Spleen (tissue), 11 donors: ENCODE results near the gene WDR83. TPM values are rescaled to one million over a fixed set of nuclear protein-coding genes. Genes with fewer than 3 reads are reported as not detected.
A peak's percentile ranks its signal among the peaks of the same experiment; 100 is the strongest.
"Not testable (repeated sequence)": the region's sequence is repeated elsewhere in the genome, so short reads cannot be mapped to it uniquely, and the experiment has no call there.

Experiments
- DNase-seq: peaks from one replicate; pipeline ENCODE4 v3.0.0-alpha.2; 2020
- H3K27ac ChIP-seq, 8 donors: fragments of 200-600 bp; sonication (generic) in 7 of 8; 1 replicate in 4 of 8; 2 replicates in 4 of 8; pipeline versions ENCODE4 v1.5.0 to v1.8.0; 2016 to 2021; ENCODE audit warnings: inconsistent platforms in 4 of 8, mild to moderate bottlenecking in 4 of 8, moderate library complexity in 1 of 8
- H3K27me3 ChIP-seq, 7 donors: fragments of 200-600 bp; sonication (generic) in 6 of 7; replicated peaks in 1 of 7; 1 replicate in 4 of 7; 2 replicates in 3 of 7; pipeline versions ENCODE4 v1.5.0 to v1.8.0; 2016 to 2021; ENCODE audit warnings: inconsistent platforms in 3 of 7, mild to moderate bottlenecking in 1 of 7
- H3K36me3 ChIP-seq, 6 donors: fragments of 200-600 bp; sonication (generic) in 5 of 6; 1 replicate in 4 of 6; 2 replicates in 2 of 6; pipeline versions ENCODE4 v1.5.0 to v1.8.0; 2016 to 2021; ENCODE audit warnings: inconsistent platforms in 2 of 6
- H3K4me1 ChIP-seq, 6 donors: fragments of 200-600 bp; sonication (generic) in 5 of 6; 1 replicate in 3 of 6; 2 replicates in 3 of 6; pipeline versions ENCODE4 v1.5.0 to v1.8.0; 2016 to 2021; ENCODE audit warnings: inconsistent platforms in 3 of 6
- H3K4me3 ChIP-seq, 8 donors: fragments of 200-600 bp; sonication (generic) in 7 of 8; 1 replicate in 4 of 8; 2 replicates in 4 of 8; pipeline versions ENCODE4 v1.5.0 to v1.8.0; 2016 to 2021; ENCODE audit warnings: inconsistent platforms in 4 of 8, mild to moderate bottlenecking in 4 of 8, moderate library complexity in 2 of 8
- H3K9me3 ChIP-seq, 8 donors: fragments of 200-600 bp; sonication (generic) in 7 of 8; 1 replicate in 4 of 8; 2 replicates in 4 of 8; pipeline versions ENCODE4 v1.5.0 to v1.8.0; 2016 to 2021; ENCODE audit warnings: inconsistent platforms in 4 of 8
- POLR2A ChIP-seq, 3 donors: fragments of 450-650 bp; IDR thresholded peaks; one replicate each; pipeline ENCODE4 v1.5.1; 2017; ENCODE audit warnings: antibody characterized with exemption in 3 of 3, mild to moderate bottlenecking in 1 of 3
- POLR2AphosphoS5 ChIP-seq, 3 donors: sonication (generic); formaldehyde crosslinking; IDR thresholded peaks; one replicate each; pipeline ENCODE4 v1.5.1; 2017; ENCODE audit warnings: antibody characterized with exemption in 3 of 3
- WGBS, 5 donors: extraction: QIAGEN DNeasy Blood & Tissue Kit in 3 of 5; methylation state at CpG; one replicate each; pipeline versions ENCODE4 v1.1.5 to v1.1.7; 2013 to 2018; 5-methylcytosine and 5-hydroxymethylcytosine counted together
- intact Hi-C: fragments of 100-400 bp; cut with DNase I; formaldehyde crosslinking; loops from one replicate; pipeline ENCODE4 v1.15.0; 2023; ENCODE audit warnings: low total_unique reads
- polyA plus RNA-seq, 3 donors: library from polyadenylated mRNA; stranded (reverse); fragments of 200-250 nt; gene quantifications; one replicate each; pipeline ENCODE4 v1.2.1, GENCODE V29; 2013
- total RNA-seq, 7 donors: library from RNA; depleted of rRNA in 3 of 7; stranded (reverse); fragments of >200 nt in 3 of 7; fragmentation: NEBNext Ultra II Directional in 4 of 7; extraction: Animal tissue kit (Norgen Biotek cat#: 25700) in 4 of 7; gene quantifications; one replicate each; pipeline versions ENCODE4 v1.1.0 to v1.2.1, GENCODE V29; 2016 to 2021
- TF ChIP-seq, protein P1 (sequence below), 11 experiments: fragments of 200-600 bp in 7 of 11; fragments of 450-650 bp in 4 of 11; sonication (generic) in 4 of 11; IDR thresholded peaks in 8 of 11; conservative IDR thresholded peaks in 3 of 11; 1 replicate in 7 of 11; 2 replicates in 4 of 11; pipeline versions ENCODE4 v1.4.0 to v1.8.0; 2016 to 2021; ENCODE audit warnings: antibody characterized with exemption in 11 of 11, inconsistent platforms in 4 of 11, mild to moderate bottlenecking in 1 of 11
- donor health status: healthy with polysubstance abuse.
- donor health status: DM: no; HTN: no; CAD: no; lungs with moderate emphysema.
- donor health status: DM: no; HTN: no; CAD: no.
- donor health status: Bipolar disorder and iron deficiency.
- donor health status: healthy.
- donor health status: DM: no; HTN: no; CAD: no.
- donor health status: DM: yes; HTN: yes; CAD: no.

WDR83 gene
- total and polyA plus RNA-seq, 10 donors, result 6.4 to 19.5 (median 13.6) TPM

DNA sequence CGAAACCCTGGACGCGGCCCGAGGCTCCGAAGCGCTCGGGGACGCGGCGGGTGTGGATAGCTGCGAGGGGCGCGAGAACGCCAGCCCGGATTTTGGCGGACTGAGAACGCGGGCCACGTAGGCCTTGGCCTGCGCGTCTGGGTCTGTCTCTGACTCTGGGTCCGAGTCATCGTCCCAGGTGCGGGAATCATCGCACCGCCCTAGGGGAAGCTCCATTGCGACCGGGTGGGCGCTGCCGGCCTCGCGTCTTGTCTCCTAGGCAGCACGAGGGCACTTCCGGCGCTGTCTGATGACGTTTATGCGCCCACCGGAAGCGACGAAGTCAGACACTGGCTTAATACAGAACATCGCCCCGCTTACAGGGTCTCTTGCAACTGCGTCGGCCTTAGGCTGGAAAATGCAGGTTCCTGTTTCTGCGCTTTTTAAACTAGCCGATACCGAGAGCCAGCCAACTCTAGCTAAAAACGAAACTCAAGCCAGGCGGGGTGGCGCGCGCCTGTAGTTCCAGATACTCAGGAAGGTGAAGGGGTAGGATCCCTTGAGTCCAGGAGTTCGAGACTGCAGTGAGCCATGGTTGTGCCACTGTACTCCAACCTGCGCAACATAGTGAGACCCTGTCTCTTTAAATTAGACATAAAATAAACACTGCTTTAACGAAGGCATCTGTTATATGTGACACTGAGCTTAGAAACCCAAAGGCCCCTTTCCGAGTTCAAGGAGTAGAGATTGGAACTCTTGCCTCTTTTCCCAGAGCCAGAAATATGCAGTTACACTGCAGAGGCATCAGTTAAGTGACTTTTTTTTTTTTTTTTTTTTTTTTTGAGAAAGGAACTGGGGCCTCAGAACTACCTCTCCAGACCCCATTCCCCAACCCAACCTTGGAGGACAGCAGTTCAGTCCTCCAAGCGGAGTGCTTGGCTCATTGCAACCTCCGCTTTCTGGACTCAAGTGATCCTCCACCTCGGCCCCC lies 30.0 kb downstream of the WDR83 start, which contains the start of gene FBXW9:
Gene FBXW9 (minus strand): TSS at position 266 of the 970 bp plus-strand sequence. CDS start 50 bp downstream, at position 216.
- Histone ChIP-seq H3K27me3 (no peaks in the 10 kb centered on the region), H3K9me3 (no peaks in the 10 kb centered on the region), H3K4me1 (peaks cover 8 to 38% (median 22%) of the 10 kb centered on the region in 6 donors), H3K27ac (peak within 1 kb of the TSS; percentile 88 to 97 (median 95)), H3K4me3 (peak within 1 kb of the TSS; percentile 87 to 100 (median 97)), H3K36me3 (peaks cover 0 to 32% (median 15%) of the 10 kb centered on the region in 6 donors)
- 6 to 17% (median 6%) methylated on average over 24 to 59 of the region's 59 CpGs for WGBS, 5 donors
- intact Hi-C loops, result no loop called here
- TF ChIP-seq, protein P1, sequence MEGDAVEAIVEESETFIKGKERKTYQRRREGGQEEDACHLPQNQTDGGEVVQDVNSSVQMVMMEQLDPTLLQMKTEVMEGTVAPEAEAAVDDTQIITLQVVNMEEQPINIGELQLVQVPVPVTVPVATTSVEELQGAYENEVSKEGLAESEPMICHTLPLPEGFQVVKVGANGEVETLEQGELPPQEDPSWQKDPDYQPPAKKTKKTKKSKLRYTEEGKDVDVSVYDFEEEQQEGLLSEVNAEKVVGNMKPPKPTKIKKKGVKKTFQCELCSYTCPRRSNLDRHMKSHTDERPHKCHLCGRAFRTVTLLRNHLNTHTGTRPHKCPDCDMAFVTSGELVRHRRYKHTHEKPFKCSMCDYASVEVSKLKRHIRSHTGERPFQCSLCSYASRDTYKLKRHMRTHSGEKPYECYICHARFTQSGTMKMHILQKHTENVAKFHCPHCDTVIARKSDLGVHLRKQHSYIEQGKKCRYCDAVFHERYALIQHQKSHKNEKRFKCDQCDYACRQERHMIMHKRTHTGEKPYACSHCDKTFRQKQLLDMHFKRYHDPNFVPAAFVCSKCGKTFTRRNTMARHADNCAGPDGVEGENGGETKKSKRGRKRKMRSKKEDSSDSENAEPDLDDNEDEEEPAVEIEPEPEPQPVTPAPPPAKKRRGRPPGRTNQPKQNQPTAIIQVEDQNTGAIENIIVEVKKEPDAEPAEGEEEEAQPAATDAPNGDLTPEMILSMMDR (IDR thresholded peaks at IDR 0.05 in 8 of 11, conservative IDR thresholded peaks at IDR 0.05 in 3 of 11), result peak in 1 of 11 experiments; percentile 7
- TF ChIP-seq POLR2A (IDR thresholded peaks at IDR 0.05) (peak in 2 of 3 donors; percentile 2 to 69), POLR2AphosphoS5 (IDR thresholded peaks at IDR 0.05) (peak; percentile 93 to 98 (median 94))
- DNase-seq, result peak; percentile 97

DNA sequence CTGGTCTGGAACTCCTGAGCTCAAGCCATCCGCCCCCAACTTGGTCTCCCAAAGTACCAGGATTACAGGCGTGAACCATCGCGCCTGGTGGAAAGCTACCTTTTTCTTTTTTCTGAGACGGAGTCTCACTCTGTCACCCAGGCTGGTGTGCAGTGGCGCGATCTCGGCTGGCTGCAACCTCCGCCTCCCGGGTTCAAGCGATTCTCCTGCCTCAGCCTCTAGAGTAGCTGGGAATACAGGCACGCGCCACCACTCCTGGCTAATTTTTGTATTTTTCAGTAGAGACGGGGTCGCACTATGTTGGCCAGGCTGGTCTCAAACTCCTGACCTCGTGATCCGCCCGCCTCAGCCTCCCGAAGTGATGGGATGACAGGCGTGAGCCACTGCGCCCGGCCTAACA lies 30.8 kb downstream of the WDR83 start:
- H3K4me1 ChIP-seq, result peaks cover 8 to 38% (median 22%) of the 10 kb centered on the region in 6 donors
- 95 to 98% (median 97%) methylated on average over 20 to 22 of the region's 22 CpGs for WGBS, 5 donors

DNA sequence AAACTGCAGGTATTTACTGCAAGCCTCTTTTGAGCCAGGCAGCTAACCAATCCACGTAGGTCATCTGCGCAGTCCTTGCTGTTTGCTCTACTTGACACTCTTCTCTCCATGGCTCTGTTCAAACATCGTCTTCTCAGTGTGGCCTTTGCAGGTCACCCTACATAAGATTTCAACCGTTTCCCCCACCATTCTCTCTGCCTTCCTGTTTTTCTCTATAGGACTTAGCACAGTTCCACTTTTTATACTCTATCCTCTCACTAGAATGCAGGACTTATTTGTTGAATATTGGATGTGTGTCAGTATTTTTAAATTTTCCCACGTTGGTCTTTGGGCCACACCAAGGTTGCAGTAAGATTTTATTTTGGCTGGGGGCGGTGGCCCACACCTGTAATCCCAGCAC lies 31.5 kb downstream of the WDR83 start:
- DNase-seq, result no peak
- WGBS, 5 donors, result 74 to 80% (median 78%) methylated on average over 6 of the region's 6 CpGs
- H3K4me1 ChIP-seq, result peaks cover 8 to 38% (median 22%) of the 10 kb centered on the region in 6 donors
- intact Hi-C loops, result no loop called here
- H3K4me3 ChIP-seq, result no peak overlapping the region
- H3K9me3 ChIP-seq, result no peaks in the 10 kb centered on the region
- H3K27ac ChIP-seq, result no peak overlapping the region
- H3K27me3 ChIP-seq, result no peaks in the 10 kb centered on the region
- peaks cover 0 to 47% (median 30%) of the 10 kb centered on the region in 6 donors for H3K36me3 ChIP-seq
- TF ChIP-seq POLR2AphosphoS5 (IDR thresholded peaks at IDR 0.05) (no peak), POLR2A (IDR thresholded peaks at IDR 0.05) (no peak)
- TF ChIP-seq, protein P1 (IDR thresholded peaks at IDR 0.05 in 8 of 11, conservative IDR thresholded peaks at IDR 0.05 in 3 of 11), result no peak

More for the DNA sequence above, 30.8 kb downstream of the WDR83 start:
- DNase-seq, H3K27me3 ChIP-seq, intact Hi-C loops, H3K9me3 ChIP-seq: not testable (repeated sequence)
- H3K4me3 ChIP-seq, result peak overlapping the region in 1 of 8 donors; percentile 100
- peaks cover 0 to 40% (median 23%) of the 10 kb centered on the region in 6 donors for H3K36me3 ChIP-seq
- peak overlapping the region in 5 of 8 donors; percentile 92 to 97 (median 95) for H3K27ac ChIP-seq

DNA sequence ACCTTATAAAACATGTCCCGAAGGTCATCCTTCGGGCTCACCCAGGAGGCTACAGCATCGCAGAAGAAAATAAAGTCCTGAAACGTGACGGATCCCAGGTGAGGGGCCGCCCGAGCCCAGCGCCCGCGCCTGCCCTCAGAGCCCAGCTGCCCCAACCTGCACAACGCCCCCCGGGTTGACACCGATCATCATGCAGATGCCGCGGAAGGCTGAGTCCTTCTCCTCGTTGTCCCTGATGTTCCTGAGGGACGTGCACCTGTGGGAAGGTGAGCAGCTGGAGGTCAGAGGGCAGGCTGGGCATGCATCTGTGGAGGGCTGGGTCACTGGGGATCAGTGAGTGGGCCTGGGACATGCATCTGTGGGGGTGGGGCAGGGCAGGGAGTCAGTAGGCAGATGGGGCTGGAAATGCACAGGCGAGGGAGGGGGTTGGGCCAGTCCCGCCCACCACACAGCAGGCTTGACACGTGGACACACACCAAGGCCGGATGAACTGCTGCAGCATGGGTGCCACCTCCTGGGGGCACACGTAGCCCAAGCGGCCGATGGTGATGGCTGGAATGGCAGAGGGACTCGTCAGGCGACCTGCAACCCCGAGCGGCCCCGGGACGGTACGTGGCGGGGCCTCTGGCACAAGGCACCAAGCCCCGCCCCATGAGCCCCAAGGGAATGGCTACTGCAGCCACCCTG lies 35.1 kb downstream of the WDR83 start:
- Histone ChIP-seq H3K4me1 (peaks cover 0 to 18% (median 7%) of the 10 kb centered on the region in 6 donors), H3K9me3 (no peaks in the 10 kb centered on the region), H3K36me3 (peaks cover 0 to 83% (median 66%) of the 10 kb centered on the region in 6 donors), H3K27ac (no peak overlapping the region), H3K27me3 (no peaks in the 10 kb centered on the region), H3K4me3 (no peak overlapping the region)
- intact Hi-C loops, result no loop called here
- peak in 2 of 3 donors; percentile 28 to 67 for TF ChIP-seq POLR2AphosphoS5 (IDR thresholded peaks at IDR 0.05)
- no peak for TF ChIP-seq POLR2A (IDR thresholded peaks at IDR 0.05)
- TF ChIP-seq, protein P1 (IDR thresholded peaks at IDR 0.05 in 8 of 11, conservative IDR thresholded peaks at IDR 0.05 in 3 of 11), result no peak
- no peak for DNase-seq
- WGBS, 5 donors, result 89 to 96% (median 92%) methylated on average over 22 to 33 of the region's 33 CpGs
